ENCODE results near the gene PRSS48. TPM values are rescaled to one million over a fixed set of nuclear protein-coding genes. Genes with fewer than 3 reads are reported as not detected.
A peak's percentile ranks its signal among the peaks of the same experiment; 100 is the strongest.

Gene PRSS48
- total RNA-seq, 1 donor from 2014 or later, result not detected

GRCh38 chr4:151296227-151296626, 19.3 kb downstream of the PRSS48 start:
- TF ChIP-seq, protein P1, sequence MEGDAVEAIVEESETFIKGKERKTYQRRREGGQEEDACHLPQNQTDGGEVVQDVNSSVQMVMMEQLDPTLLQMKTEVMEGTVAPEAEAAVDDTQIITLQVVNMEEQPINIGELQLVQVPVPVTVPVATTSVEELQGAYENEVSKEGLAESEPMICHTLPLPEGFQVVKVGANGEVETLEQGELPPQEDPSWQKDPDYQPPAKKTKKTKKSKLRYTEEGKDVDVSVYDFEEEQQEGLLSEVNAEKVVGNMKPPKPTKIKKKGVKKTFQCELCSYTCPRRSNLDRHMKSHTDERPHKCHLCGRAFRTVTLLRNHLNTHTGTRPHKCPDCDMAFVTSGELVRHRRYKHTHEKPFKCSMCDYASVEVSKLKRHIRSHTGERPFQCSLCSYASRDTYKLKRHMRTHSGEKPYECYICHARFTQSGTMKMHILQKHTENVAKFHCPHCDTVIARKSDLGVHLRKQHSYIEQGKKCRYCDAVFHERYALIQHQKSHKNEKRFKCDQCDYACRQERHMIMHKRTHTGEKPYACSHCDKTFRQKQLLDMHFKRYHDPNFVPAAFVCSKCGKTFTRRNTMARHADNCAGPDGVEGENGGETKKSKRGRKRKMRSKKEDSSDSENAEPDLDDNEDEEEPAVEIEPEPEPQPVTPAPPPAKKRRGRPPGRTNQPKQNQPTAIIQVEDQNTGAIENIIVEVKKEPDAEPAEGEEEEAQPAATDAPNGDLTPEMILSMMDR (IDR thresholded peaks at IDR 0.05; ENCODE audit: borderline replicate concordance), result no peak
- H3K36me3 ChIP-seq, result no peaks in the 10 kb centered on the region
- H3K27me3 ChIP-seq (ENCODE audit: low read depth), result no peaks in the 10 kb centered on the region
- no peaks in the 10 kb centered on the region for H3K9me3 ChIP-seq (replicated peaks)
- intact Hi-C loops (cut with micrococcal nuclease), result no loop called here
- no peak overlapping the region for H3K4me3 ChIP-seq
- peak overlapping the region; percentile 78 for H3K27ac ChIP-seq (replicated peaks)
- H3K4me1 ChIP-seq, result peaks cover 61% of the 10 kb centered on the region
- DNase-seq, result no peak

GRCh38 chr4:151297170-151297569, 20.2 kb downstream of the PRSS48 start:
- no peaks in the 10 kb centered on the region for H3K9me3 ChIP-seq (replicated peaks)
- peak overlapping the region; percentile 78 for H3K27ac ChIP-seq (replicated peaks)
- intact Hi-C loops (cut with micrococcal nuclease), result no loop called here
- TF ChIP-seq, protein P1 (IDR thresholded peaks at IDR 0.05; ENCODE audit: borderline replicate concordance), result no peak
- DNase-seq, result no peak
- H3K36me3 ChIP-seq, result no peaks in the 10 kb centered on the region
- no peaks in the 10 kb centered on the region for H3K27me3 ChIP-seq (ENCODE audit: low read depth)
- peaks cover 62% of the 10 kb centered on the region for H3K4me1 ChIP-seq
- no peak overlapping the region for H3K4me3 ChIP-seq

DNA sequence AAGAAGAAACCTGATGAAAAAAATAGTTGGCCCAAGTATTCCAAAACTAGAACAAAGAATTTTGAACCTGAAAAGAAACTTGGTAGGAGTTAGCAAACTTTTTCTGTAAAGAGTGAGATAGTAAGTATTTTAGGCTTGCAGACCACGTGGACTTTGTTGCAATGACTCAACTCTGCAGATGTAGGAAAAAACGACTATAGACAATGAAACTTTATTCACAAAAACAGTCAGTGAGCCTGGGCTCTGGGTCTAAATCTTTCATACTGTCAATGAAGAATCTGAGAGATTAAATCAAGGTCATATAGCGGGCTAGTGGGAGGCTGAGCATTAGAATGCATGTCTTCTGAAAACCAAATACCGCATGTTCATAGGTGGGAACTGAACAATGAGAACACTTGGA, 25.5 kb downstream of the PRSS48 start:
- no peaks in the 10 kb centered on the region for H3K9me3 ChIP-seq (replicated peaks)
- intact Hi-C loops (cut with micrococcal nuclease), result no loop called here
- H3K4me1 ChIP-seq, result peaks cover 65% of the 10 kb centered on the region
- no peak overlapping the region for H3K27ac ChIP-seq (replicated peaks)
- H3K36me3 ChIP-seq, result peaks cover 3% of the 10 kb centered on the region
- TF ChIP-seq, protein P1 (IDR thresholded peaks at IDR 0.05; ENCODE audit: borderline replicate concordance), result no peak
- DNase-seq, result no peak
- no peaks in the 10 kb centered on the region for H3K27me3 ChIP-seq (ENCODE audit: low read depth)
- no peak overlapping the region for H3K4me3 ChIP-seq

- no peaks in the 10 kb centered on the region for H3K9me3 ChIP-seq (replicated peaks)
- peak overlapping the region; percentile 36 for H3K27ac ChIP-seq (replicated peaks)
- no peak for DNase-seq
- H3K36me3 ChIP-seq, result peaks cover 7% of the 10 kb centered on the region
- no peaks in the 10 kb centered on the region for H3K27me3 ChIP-seq (ENCODE audit: low read depth)
- H3K4me3 ChIP-seq, result no peak overlapping the region
- H3K4me1 ChIP-seq, result peaks cover 50% of the 10 kb centered on the region
- intact Hi-C loops (cut with micrococcal nuclease), result no loop called here
- TF ChIP-seq, protein P1 (IDR thresholded peaks at IDR 0.05; ENCODE audit: borderline replicate concordance), result no peak
Observed at GRCh38 chr4:151304226-151304625, 27.3 kb downstream of the PRSS48 start.

- no peak for DNase-seq
- Histone ChIP-seq H3K4me3 (no peak overlapping the region), H3K9me3 (replicated peaks) (no peaks in the 10 kb centered on the region), H3K27me3 (ENCODE audit: low read depth) (no peaks in the 10 kb centered on the region), H3K27ac (replicated peaks) (peak overlapping the region; percentile 36), H3K36me3 (peaks cover 7% of the 10 kb centered on the region), H3K4me1 (peaks cover 50% of the 10 kb centered on the region)
- intact Hi-C loops (cut with micrococcal nuclease), result no loop called here
- TF ChIP-seq, protein P1 (IDR thresholded peaks at IDR 0.05; ENCODE audit: borderline replicate concordance), result no peak
Observed at GRCh38 chr4:151304755-151305154, 27.8 kb downstream of the PRSS48 start.
